GM18517 (cell line): ENCODE measurements around the gene IFT20.

Experiments
- ATAC-seq: cut with Tn5 transposase; IDR thresholded peaks from one replicate; pipeline ENCODE4 v1.9.1; 2021; ENCODE audit warnings: mild to moderate bottlenecking, moderate library complexity; ENCODE audit not compliant: unreplicated experiment

Gene IFT20

DNA sequence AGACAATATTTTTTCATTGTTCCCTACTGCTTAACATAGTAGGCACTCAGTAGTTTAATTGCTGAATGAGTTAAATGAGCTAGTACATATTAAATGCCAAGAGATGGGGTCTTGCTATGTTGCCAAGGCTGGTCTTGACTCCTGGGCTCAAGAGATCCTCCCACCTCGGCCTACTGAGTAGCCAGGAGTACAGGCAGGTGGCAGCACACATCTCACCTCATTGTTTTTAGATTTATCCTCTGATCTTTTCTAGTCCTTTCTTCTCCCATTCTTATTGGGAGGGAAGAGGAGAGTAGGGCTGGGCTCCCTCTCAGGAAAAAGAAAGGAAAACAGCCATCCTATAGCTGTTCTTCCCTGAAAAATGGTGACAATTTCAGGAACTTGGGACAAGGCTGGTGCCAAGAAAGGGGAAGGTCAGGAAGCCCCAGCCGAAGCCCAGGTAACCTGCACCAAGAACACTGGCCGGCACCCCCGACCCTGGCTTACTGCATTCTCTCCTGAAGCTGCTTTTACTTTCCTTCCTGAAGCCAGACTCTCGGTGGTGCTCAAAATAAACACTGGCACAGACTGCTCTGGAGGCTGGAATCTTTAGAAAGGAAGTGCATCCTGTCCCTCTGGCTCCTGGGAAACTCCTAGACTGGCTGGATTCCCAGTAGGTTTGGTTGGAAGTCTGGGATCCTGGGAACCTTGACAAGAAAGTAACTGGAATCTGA lies 2.9 kb upstream of the IFT20 start:
- no peak for ATAC-seq

GRCh38 chr17:28335959-28336871 lies 943 bp upstream of the IFT20 start:
- no peak for ATAC-seq

DNA sequence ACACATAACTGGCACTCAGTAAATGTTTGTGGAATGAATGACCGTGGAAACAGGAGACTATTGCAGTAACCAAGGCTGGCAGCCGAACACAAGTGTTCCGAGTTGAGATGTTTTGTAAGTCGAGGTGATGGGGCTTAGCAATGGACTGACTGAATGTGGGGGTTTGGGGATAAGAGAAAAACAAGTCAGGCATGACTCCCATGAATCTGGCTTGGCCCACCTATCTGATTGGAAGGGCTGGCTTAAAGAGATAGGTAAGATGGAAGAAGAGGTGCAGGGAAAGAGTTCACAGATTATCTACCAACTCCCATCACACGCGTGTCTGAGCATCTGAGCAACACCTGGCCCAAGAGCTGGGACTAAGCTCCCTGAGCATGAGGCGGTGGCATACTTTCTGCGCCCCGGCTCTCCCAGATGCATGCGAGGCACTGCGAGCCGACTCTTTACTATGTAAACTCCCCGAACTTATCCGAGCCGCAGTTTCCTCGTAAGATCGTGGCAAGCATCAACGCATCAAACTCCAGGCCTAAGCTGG lies 539 bp downstream of the IFT20 start:
- no peak for ATAC-seq

GRCh38 chr17:28334171-28334570 lies 1.1 kb downstream of the IFT20 start:
- ATAC-seq = no peak

DNA sequence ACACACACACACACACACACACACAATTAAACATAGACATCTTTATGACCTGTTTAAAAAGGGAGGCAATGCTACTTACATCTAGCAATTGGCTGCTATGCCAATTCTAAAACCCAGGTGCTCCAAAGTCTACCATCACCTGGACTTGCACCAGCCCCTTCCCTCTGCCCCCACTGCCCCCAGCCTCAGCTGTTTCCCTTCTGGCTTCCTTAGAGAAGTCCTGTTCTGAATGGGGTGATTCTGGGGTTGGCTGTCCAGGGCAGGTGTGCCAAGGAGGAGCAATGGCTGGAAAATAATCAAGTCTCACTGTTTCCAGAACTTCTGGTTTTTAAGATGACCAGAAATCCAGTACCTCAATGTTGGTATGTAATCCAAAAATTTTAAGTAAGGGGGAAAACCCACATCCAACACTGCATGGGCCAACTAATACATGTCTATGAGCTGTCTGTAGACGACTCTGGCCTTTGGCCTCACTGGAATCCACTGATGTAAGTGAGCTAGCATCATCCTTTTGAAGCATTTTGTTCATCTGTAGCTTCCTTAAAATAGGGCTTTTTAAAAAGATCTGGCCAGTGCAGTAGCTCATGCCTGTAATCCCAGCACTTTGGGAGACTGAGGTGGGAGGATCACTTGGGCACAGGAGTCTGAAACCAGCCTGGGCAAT lies 2.1 kb downstream of the IFT20 start:
- ATAC-seq = no peak

DNA sequence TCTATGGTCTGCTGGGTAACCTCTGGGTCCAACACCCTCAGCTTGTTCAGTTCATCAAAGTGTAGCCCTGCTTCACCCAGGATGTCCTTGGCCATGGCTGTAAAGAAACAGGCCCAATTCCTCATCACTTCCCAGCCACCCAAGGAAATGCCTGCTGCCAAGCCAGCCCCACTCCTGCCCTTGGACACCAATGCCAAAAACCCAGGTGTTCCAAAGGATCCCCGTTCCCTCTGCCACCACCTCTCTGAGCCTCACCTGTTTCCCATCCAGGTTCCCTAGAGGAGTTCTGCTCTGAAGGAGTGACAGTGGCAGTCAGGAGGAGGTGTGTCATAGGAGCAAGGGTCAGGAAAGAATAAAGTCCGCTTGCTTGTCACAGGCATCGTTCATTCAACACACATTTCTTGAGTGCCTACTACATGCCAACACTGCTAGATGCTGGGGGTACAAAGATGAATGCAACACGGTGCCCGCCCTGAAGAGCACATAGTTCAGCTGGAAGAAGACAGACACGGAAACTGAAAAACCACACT lies 3.3 kb downstream of the IFT20 start:
- ATAC-seq = no peak

- no peak for ATAC-seq
These were observed 4.6 kb downstream of the IFT20 start for GRCh38 chr17:28330671-28331070.

DNA sequence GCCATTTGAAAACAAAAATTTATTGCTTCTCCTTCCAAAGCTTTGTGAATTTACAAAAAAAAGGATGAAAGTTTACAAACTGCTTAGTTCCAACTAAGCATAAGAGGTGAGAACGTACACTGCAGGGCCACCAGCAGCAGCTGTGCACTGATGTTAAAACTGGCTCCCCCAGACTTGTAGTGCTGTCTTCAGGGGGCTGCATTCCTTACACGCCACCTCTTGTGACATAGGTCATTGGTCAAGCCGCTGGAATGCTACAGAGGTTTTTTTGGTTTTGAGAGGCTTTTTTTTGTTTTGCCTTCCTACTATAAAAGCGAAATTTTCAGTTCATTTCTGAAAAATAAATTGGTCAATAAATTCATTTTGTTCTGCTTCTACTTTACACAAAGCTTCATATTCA lies 6.9 kb downstream of the IFT20 start:
- no peak for ATAC-seq

DNA sequence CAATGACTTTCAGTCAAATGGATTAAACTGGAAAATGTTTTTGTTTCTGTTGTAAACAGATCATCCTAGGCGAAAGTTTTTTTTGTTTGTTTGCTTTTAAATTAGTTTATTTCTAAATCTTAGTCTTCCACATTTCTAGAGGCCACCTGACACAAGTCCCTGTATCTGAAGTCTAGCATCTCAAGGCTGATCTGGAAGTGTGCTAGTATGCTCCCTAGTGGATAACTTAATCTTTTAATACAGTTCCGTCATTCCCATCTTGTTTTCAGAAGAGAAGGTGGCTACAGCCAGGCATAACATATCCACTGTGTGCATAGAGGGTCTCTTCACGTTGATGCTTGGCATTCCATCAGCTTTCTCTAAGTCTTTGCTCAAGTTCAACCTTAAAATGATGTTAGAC lies 7.6 kb downstream of the IFT20 start:
- ATAC-seq = no peak

GRCh38 chr17:28327031-28327607 lies 8.2 kb downstream of the IFT20 start:
- no peak for ATAC-seq

DNA sequence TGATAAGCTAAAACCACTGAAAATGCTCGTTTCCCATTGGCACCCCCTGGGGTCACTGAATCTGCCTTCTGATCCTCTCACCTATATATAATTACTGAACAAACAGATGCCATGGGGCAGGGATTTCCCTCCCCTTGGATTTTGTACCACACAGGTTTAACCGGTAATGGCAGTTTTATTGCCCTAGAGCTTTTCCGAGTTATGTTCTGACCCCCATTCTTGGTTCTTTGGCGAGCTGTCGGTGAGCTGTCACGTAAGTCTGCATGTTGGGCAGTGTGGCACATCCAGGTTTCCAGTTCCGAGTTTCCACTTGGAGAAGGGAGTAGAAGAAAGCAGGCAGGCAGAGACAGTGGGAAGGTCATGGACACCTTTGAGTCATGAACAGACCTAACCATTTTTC lies 9.2 kb downstream of the IFT20 start:
- no peak for ATAC-seq

GRCh38 chr17:28325211-28325610 lies 10.1 kb downstream of the IFT20 start:
- no peak for ATAC-seq

- no peak for ATAC-seq
These were observed 10.5 kb downstream of the IFT20 start for GRCh38 chr17:28324781-28325180.

- ATAC-seq = no peak
These were observed 11.0 kb downstream of the IFT20 start for GRCh38 chr17:28324267-28324745.

DNA sequence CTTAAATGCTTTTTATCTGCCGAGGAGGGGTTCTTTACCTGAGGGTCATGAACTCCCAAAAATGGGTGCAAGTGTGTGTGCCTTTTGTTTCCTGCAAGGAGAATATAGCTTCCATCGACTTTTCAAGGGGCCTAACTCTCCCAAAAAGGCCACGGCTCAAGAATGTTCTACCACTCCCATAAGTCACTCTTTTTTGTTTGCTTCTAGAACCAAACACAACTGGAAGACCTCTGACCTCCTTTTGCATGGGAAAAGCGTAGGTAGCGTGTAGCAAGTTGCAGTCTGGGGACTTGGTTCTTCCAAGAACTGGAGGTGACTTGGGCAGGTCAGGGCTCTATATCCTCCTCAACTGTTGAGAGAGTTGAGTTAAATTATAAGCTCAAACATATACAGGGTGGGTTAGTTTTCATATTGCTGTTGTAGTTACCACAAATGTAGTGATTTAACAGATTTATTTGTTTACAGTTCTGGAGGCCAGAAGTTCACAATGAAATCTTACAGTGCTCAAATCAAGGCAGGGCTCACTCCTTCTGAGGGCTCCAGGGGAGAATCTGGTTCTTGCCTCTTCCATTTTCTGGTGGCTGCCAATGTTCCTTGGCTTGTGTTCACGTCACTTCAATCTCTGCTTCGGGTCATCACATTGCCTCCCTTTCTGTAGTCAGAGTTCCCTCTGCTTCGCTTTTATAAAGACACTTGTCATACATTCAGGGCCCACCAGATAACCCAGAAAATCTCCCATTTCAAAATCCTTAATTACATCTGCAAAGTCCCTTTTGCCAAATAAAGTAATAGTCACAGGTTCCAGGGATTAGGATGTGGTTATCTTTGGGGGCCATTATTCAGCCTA lies 14.8 kb downstream of the IFT20 start:
- no peak for ATAC-seq

GRCh38 chr17:28319598-28319935 lies 15.7 kb downstream of the IFT20 start:
- ATAC-seq = no peak

GRCh38 chr17:28318759-28319597 lies 16.3 kb downstream of the IFT20 start, which contains the start of gene TMEM97:
TSS of gene TMEM97 (plus strand) at chr17:28319200. CDS start at chr17:28319240, 40 bp downstream.
- peak; percentile 91 for ATAC-seq

- peak; percentile 37 for ATAC-seq
These were observed 17.1 kb downstream of the IFT20 start for GRCh38 chr17:28317966-28318758.
